ENCODE results near the gene INCA1. TPM values are rescaled to one million over a fixed set of nuclear protein-coding genes. Genes with fewer than 3 reads are reported as not detected.

The INCA1 gene
- polyA plus RNA-seq, 5 donors: 7.1 to 10.9 (median 9.5) TPM

DNA sequence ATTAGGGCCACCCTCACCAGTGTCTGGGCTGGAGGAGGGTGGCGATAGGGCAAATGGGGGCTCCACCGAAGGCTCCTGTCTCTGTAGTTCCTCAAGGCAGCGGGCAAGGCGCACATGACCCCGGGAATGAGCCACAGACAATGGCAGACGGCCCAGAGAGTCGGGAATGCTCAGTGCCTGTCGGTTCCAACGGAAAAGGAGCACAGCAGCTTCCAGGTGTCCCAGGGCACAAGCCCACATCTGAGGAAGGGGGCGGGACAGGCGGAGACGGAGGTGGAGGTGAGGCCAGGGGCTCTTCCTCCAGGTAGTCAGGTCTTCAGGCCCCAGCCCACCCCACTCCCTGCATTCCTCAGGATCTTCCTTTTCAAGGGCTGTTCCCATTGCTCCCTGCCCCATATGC is 24.6 kb downstream of the INCA1 start:
- DNase-seq: no peak

DNA sequence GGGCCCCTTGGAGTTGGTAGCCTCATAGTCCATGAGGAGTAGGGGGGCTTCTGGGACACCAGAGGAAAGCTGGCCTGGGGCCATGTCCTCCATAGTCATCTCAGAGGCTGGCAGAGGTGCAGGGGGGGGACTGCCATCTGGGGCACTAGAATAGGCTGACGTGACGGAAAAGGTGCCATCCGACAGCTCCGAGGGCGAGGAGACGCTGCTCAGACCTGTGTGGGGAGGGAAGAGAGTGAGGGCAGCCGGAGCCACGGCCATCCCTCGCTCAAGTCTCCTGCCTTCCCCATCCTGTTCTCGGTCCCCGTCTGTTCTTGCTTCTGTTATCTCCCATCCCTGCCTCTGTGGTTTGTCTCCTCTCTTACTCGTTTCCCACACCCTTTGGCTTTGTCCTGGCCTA is 25.0 kb downstream of the INCA1 start:
- no peak for DNase-seq

DNA sequence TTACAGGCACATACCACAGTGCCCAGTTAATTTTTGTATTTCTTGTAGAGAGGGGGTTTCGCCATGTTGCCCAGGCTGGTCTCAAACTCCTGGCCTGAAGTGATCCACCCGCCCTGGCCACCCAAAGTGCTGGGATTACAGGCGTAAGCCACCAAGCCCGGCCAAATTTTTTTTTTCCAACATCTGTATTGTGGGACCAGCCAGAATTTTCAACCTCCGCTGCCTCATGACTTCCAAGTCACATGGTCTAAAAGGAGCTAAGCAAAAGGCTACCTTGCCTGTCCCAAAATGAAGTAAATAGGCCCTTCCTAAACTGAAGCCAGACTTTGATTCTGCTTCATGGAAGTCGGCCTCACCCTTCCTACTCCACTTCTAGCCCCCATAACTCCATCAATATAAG is 25.5 kb downstream of the INCA1 start:
- no peak for DNase-seq

DNA sequence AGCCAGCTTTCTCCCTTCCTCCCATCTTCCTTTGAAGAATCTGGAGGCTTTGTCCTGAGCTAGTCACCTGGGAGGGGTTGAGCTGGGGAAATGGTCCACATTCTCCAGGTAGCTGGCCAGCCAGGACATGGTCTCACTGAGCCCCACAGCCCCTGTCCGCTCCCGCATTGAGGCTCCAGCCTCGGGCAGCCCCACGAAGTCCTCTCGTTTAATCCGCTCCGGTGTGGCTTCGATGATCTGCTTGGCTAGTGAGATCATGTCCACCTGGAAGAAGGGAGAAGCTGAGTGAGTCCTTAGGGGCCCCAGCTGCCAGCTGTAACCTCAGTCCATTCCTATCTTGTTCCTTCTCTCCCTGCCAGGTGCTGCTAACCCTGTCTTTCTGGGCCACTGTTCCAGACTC is 27.0 kb downstream of the INCA1 start:
- no peak for DNase-seq

GRCh38 chr17:4969551-4970173 is 27.7 kb downstream of the INCA1 start:
- DNase-seq: no peak

DNA sequence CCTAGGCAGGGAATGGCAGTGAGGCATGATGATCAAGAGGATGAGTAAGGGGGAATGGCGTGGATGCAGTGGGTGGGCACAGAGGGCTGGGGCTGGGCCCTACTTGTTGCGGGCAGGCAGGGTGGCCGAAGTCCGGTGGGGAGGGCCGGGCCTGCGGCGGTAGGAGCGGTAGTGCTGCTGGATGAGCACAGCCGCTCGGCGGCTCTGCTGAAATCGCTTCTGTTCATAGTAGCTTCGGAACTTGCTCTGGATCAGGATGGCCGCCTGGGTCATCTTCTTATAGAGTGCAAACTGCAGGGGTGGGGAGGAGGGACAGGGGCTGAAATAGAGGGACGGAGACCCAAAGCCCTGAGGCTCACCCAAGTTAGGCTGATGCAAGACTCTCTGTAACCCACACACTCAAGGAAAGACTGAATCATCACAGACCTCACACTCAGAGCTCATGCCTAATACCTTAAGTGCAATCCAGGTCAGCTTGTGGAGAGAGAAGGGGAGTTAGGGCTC is 28.2 kb downstream of the INCA1 start:
- no peak for DNase-seq

GRCh38 chr17:4968486-4969046 is 28.8 kb downstream of the INCA1 start:
- no peak for DNase-seq

DNA sequence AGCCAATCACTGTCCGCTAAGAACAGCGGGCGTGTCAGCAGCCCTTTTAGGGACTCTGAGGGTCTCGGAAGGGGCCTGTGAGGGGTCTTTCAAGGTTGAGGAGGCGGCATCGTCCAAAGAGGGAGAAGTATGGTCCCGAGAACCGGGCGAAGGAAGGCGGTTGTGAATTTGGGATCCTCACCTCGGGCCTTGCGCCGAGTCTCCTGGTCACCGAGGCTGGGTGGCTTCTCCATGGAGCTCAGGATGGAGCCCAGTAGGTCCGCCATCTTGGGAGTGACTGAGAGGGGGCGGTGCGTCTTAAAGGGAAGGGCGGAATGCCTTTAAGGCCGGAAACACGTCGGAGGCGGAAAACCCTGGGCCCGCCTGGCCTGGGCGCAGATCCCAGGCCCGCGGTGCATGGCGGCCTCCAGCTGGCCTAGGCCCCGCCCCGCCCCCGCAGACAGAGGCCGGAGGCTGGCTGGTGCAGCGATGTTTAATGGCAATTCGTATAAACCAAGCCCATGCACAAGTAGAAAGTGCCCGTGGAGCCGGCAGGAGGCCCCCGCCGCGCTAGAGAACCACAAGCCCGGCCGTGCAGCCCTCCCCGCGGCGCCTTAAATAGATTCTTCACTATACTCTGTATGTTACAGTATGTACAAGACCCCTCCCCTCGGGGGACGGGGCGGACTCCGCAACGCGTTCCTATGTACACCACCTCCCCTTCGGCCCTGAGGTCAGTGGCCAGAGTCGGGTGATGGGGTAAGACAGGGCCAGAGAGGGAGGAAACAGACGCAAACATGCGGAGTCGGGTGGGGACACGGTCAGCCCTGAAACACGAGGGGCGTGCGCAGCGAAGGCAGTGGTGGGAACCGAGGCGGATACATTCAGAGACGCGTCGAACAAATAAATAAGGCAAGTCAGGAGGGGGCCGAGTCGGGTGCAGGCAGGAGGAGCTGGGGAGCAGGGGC is 29.5 kb downstream of the INCA1 start, which contains the start of gene SPAG7:
TSS of gene SPAG7 (minus strand) at position 279 of the 947 bp plus-strand sequence. CDS start at position 266, 13 bp downstream.
- DNase-seq: peak; percentile 100

DNA sequence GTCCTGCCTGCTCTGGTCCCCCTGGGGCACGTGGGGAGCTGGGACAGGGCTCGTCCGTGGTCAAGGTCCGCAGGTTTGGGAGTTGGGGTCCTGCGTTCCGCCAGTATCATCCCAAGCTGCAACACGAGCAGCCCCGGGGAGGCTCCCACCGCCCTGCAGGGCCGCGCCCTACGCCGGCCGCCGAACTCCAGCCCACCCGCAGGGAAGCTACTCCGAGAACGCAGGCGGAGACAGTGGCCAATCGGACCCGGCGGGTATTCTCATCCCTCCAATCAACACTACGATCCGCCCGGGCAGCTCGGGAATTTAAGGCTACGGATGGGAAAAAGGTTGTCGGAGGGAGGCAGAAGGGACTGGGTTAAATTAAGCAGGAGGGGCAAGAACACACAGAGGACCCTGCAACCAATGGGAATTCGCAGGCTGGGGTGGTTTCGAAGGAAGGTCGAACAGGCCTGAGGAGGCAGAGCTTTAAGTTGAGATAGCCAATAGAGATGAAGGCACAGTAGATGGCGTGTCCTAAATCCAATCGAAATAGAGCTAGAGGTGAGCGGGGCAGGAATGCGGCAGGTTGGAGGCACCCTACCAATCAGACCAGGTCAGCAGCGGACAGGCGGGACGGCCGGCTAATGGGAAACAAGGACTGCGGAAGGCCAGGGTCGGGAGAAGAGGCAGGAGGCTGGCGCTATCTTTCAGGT is 30.3 kb downstream of the INCA1 start:
- peak; percentile 99 for DNase-seq

DNA sequence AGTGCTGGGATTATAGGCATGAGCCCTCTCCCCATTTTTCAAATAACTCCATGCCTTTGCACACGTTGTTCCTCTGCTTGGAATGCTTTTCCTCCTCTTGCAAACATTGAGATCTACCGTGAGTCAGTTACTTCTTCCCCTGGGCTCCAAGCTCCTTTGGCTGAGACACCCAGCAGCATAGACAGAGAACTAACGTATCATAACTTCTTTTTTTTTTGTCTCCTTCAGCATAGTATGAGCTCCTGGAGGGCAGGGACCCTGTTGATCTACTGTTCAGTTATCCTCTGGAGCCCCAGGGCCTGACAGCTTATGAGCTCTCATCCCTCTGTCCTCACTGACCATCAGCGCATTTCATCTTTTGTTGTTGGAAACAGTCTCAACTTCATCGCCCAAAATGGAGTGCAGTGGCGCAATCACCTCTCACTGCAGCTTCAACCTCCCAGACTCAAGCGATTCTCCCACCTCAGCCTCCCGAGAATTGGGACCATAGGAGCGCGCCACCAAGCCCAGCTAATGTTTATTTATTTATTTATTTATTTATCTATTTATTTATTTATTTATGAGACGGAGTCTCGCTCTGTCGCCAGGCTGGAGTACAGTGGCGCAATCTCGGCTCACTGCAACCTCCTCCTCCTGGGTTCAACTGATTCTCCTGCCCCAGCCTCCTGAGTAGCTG is 31.9 kb downstream of the INCA1 start:
- DNase-seq: no peak

DNA sequence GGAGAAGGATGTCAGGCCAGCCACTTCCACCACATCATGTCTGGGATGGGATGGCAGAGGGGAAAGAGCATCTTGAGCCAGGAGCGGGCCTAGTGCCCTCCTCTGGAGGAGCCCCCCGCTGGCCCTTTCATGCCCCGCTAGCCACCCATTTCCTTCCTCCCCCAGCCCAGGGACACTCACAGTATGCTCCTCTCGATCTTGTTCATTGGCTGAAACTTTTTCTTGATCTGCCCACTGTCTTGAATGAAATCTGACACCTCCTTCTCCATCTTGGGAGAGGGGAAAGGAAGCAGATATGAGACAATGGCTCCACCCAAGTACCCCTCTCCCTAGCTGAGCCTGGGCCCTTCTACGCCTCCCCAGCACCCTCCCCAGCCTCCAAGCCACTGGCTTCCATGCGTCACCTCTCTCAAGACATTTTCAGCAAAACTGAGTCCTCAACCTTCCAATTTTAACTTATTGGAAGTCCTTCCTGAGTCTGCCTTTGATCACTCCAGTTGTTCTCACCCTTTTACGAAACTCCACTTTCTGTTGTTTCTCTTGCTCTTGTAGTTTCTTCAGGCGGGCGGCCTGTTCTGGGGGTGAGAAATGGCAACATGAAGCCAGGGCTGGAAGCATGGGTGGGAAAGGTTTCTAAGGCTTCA is 36.9 kb downstream of the INCA1 start:
- DNase-seq: no peak

DNA sequence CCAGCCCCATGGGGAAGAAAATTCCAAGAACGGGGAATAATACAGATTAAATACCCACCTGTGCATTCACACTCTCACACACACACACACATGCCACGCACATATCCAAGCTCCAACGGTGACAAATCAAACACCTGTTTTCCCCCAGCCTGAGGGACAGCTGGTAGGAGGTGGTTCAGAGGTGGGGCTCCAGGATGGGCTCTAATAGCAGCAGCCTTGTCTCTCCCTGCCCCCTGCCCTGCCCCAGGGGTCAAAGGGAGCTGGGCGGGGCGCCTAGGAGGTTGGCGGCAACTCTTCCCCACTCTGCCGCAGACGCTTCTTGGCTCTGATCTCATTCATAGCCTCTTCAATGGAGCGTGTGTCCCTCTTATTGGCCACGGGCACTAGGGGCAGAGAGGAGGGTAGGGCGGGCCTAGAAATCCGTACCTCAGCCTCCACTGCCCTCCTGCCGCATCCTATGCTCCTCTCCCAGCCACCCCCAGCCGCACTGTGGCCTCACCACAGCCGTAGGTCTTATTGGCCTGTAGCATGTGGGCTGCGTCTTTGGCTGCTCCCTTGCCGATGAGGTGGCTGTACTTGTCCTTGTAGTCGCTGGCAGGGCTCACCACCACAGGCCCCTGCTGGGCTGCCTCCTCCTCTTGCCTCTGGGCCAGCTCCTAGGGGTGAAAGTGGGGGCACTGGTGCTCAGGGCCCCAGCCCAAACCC is 37.9 kb downstream of the INCA1 start:
- no peak for DNase-seq

- DNase-seq: no peak
Measured at GRCh38 chr17:4958102-4958501, 39.2 kb downstream of the INCA1 start.

- DNase-seq: no peak
Measured at GRCh38 chr17:4956493-4957061, 40.7 kb downstream of the INCA1 start.

DNA sequence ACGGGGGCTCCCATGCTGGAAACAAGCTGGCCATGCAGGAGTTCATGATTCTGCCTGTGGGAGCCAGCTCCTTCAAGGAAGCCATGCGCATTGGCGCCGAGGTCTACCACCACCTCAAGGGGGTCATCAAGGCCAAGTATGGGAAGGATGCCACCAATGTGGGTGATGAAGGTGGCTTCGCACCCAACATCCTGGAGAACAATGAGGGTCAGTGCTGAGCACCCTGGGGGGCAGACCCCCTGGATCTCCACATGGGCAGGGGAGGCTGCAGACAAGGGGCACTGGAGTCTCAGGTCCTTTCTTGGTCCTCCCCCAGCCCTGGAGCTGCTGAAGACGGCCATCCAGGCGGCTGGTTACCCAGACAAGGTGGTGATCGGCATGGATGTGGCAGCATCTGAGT is 42.2 kb downstream of the INCA1 start:
- no peak for DNase-seq

GRCh38 chr17:4953451-4953961 is 43.8 kb downstream of the INCA1 start:
- DNase-seq: no peak

DNA sequence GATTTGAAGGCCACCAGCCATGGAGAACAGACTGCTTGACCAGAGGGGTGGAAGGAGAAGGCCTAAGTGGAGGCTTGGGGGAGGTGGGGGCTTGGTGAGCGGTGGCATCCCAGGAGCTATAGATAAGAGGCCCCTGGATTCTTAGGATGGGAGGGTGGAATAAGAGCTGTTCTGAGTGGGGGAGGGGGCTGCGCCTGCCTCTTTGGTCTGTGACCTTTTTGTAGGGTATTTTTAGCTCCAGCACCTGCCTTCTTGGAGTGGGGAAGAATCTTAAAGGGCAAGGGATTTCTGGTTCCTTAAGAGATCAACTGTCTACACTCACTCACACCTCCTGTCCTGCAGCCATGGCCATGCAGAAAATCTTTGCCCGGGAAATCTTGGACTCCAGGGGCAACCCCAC is 45.8 kb downstream of the INCA1 start:
- no peak for DNase-seq

DNA sequence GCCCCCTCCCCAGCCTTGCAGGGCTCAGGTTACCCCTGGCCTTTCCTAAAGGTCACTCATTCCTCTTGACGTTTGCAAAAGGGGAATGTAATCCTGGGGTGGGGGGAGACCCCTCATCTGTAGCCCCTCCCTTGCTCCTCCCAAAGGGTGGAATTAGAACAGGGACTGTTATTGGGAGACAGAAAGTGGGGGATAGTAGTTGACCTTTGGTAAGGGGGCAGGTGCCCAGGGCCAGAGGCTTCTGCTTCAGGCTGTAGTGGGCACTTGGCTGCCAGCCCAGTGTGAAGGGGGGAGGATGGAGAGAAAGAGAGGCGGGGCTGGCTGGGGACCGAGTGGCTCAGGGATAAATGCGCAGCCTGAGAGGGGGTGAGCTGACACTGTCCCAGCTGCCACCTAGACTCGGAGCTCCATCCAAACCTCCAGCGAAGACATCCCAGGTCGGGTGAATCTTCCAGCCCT is 46.5 kb downstream of the INCA1 start, which contains the start of gene ENO3:
TSS of gene ENO3 (plus strand) at position 374 of the 459 bp plus-strand sequence. CDS start 711 bp downstream, outside the sequence.
- no peak for DNase-seq

DNA sequence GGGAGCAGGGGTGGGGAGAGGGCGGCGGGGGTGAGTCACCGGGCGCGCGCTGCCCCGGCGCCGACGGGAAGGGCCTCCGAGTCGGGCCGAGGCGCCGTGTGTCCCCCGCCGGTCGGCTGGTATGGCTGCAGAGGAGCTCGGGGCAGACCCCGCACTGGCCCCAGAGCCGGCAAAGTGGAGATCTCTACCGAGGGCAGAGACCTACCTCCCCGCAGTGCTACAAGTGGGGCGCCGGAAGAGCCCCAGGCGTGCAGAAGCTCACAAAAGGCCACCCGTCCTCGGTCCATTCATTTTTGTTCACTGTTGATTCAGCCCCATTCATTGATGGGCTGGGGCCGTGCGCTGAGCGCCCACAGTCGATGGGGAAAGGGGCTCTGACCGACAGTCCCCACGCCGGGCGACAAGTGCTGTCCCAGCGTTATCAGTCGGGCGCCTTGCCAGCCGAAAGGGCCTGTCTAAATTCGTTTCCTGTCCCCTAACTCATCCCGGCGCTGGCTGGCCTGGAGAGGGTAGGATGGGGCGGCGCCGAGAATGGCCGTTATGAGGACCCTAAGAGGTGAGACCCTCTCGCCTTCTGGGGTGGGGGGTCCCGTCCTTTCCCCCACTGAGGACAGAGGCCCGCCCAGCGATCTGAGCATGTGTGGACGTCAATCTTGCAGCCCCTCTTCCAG is 47.1 kb downstream of the INCA1 start:
- peak; percentile 33 to 45 for DNase-seq
